Measurements from ENCODE around the gene RLN3.

Gene RLN3, protein sequence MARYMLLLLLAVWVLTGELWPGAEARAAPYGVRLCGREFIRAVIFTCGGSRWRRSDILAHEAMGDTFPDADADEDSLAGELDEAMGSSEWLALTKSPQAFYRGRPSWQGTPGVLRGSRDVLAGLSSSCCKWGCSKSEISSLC

DNA sequence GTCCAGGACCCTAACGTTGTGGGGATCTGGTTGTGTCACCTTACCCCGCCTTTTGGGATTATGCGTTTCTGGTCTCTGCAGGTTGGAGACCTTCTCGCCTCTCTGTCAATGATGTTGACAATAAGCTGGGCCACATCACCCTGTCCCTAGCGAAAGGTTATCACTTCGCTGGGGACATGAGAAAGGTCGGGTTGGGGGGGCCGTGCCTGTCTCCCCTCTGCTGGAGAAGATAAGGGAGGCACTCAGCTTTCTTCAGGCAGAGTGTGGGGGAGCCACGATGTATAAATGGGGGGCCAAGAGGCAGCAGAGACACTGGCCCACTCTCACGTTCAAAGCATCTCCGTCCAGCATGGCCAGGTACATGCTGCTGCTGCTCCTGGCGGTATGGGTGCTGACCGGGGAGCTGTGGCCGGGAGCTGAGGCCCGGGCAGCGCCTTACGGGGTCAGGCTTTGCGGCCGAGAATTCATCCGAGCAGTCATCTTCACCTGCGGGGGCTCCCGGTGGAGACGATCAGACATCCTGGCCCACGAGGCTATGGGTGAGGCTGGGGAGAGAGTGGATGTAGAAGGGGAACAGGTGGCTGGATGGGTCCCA is at the start of gene RLN3:
Gene RLN3, plus strand, starts transcription at position 293 of the 595 bp plus-strand sequence. Its CDS starts 57 bp downstream, at position 350.
- Histone ChIP-seq H3K9me3 (ENCODE audit: low read depth, low read length) (no peaks in the 10 kb centered on the region), H3K27ac (no peak within 1 kb of the TSS), H3K36me3 (ENCODE audit: insufficient read depth, low read length) (no peaks in the 10 kb centered on the region), H3K4me3 (no peak within 1 kb of the TSS), H3K9ac (ENCODE audit: insufficient read length) (no peak within 1 kb of the TSS)
- DNase-seq (ENCODE audit: low read depth, low spot score), result no peak
- TF ChIP-seq FOXP2 (optimal IDR thresholded peaks at IDR 0.05; ENCODE audit: control extremely low read depth, extremely low read length, insufficient read depth) (no peak), EZH2 (IDR thresholded peaks at IDR 0.05) (no peak), POLR2AphosphoS5 (IDR thresholded peaks at IDR 0.05; ENCODE audit: borderline replicate concordance, low read depth, low read length) (no peak)

DNA sequence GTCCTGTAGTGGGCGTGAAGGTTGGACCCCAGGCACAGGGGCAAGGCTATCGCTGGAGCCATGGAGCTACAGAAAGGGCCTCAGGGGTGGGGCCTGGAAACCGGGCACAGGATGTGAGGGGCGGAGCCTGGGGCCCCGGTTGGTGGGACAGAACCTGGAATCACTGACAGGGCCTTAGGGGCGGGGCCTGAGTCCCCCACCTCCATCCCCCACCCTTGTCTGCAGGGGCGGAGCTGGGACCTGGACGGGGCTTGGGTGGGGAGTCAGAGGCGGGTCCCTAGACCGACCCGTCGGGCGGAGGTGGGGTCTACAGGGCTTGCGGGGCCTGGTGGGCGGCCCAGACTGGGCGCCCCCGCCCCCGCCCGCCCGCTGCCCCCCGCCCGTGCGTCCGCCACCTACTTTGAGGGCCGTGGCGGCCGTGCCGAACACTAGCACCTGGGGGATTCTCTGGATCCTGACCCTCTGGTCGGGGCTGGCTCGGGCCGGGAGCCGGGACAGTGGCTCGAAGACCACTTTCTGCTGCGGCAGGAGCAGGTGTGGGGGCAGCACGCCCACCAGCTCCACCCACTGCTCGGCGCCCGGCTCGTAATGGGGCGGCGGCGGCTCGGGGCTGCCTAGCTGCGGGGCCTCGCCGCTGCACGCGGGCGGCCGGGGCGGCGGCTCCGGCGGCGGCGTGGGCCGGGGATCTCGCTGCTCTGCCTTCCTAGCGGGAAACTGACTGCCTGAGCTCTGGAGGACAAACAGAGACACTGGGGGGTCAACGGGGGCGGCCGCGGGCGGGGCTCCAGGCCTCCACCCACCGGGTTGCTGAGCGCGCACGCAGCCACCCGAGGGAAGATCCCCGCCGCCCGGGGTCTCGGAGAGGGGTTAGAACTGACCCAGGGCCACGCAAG is 49.4 kb upstream of the RLN3 start:
- no peak for TF ChIP-seq FOXP2 (optimal IDR thresholded peaks at IDR 0.05; ENCODE audit: control extremely low read depth, extremely low read length, insufficient read depth)
- TF ChIP-seq EZH2 (IDR thresholded peaks at IDR 0.05), result no peak
- TF ChIP-seq POLR2AphosphoS5 (IDR thresholded peaks at IDR 0.05; ENCODE audit: borderline replicate concordance, low read depth, low read length), result no peak
- H3K36me3 ChIP-seq (ENCODE audit: insufficient read depth, low read length), result no peaks in the 10 kb centered on the region
- H3K9ac ChIP-seq (ENCODE audit: insufficient read length), result peak overlapping the region; percentile 66
- no peaks in the 10 kb centered on the region for H3K9me3 ChIP-seq (ENCODE audit: low read depth, low read length)
- H3K4me3 ChIP-seq, result peak overlapping the region; percentile 69
- DNase-seq (ENCODE audit: low read depth, low spot score), result no peak
- peak overlapping the region; percentile 81 for H3K27ac ChIP-seq

DNA sequence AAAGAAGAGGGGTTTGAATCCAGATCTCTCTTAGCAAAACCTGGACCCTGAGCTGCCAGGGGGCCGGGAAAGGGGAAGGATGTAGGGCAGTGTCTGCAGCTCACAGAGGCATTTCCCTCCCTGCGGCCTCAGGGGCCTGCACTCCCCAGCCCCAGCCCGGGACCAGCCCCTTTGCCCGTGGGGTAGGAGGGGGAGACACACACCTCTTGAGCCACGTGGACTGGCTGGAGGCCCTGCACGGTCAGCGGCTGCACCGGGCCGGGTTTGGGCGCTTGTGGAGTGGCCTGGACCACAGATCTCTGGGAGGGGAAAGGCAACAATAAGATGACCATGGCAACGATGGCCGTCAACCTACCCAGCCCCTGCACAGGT is 48.7 kb upstream of the RLN3 start:
- H3K36me3 ChIP-seq (ENCODE audit: insufficient read depth, low read length), result no peaks in the 10 kb centered on the region
- H3K4me3 ChIP-seq, result peak overlapping the region; percentile 69
- peak overlapping the region; percentile 66 for H3K9ac ChIP-seq (ENCODE audit: insufficient read length)
- TF ChIP-seq FOXP2 (optimal IDR thresholded peaks at IDR 0.05; ENCODE audit: control extremely low read depth, extremely low read length, insufficient read depth), result no peak
- no peak for TF ChIP-seq EZH2 (IDR thresholded peaks at IDR 0.05)
- no peak for TF ChIP-seq POLR2AphosphoS5 (IDR thresholded peaks at IDR 0.05; ENCODE audit: borderline replicate concordance, low read depth, low read length)
- no peaks in the 10 kb centered on the region for H3K9me3 ChIP-seq (ENCODE audit: low read depth, low read length)
- no peak overlapping the region; the same call in 1 of the 2 replicates for H3K27ac ChIP-seq
- no peak for DNase-seq (ENCODE audit: low read depth, low spot score)

DNA sequence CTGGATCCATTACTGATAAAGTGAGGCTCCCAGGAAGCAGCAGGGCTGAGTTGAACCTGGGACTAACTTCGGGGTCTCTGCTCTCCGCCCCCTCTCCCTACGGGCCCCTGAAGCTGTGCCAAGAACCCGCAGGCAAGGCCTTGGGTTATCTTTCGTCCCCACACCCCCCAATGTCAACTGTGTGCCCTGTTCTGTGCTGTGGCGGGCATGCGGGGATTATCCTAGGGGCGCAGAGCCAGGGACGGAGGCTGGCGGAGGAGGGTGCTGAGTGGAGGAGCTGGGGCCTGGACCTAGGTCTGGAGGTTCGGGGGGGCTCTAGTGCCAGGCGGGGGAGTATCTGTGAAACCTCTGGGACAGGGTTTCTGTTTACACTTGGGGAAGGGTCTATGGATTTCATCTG is 48.3 kb upstream of the RLN3 start:
- TF ChIP-seq EZH2 (IDR thresholded peaks at IDR 0.05), result no peak
- TF ChIP-seq FOXP2 (optimal IDR thresholded peaks at IDR 0.05; ENCODE audit: control extremely low read depth, extremely low read length, insufficient read depth), result no peak
- no peak overlapping the region for H3K27ac ChIP-seq
- peak overlapping the region; percentile 69; the same call in 1 of the 2 replicates for H3K4me3 ChIP-seq
- DNase-seq (ENCODE audit: low read depth, low spot score), result no peak
- no peaks in the 10 kb centered on the region for H3K36me3 ChIP-seq (ENCODE audit: insufficient read depth, low read length)
- H3K9me3 ChIP-seq (ENCODE audit: low read depth, low read length), result no peaks in the 10 kb centered on the region
- H3K9ac ChIP-seq (ENCODE audit: insufficient read length), result no peak overlapping the region

DNA sequence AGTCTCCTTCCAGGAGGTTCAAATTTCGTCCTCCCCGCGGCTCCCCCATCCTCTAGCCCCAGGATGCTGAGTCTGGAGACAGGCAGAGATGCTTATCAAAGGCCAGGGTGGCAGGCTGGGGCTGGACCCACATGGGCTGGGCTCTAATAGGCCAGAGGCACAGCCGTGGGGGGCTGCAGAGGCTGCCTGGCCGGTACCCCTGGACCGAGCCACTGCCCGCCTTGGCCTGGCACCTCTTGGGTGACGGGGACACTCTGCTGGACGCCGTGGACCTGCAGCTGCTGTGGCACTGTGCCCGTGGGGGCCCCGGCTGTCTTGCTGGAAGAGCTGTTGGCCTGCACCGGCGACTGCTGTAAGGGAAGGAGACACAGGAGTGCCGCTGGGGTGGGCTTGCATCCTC is 47.6 kb upstream of the RLN3 start:
- H3K4me3 ChIP-seq, result no peak overlapping the region
- H3K36me3 ChIP-seq (ENCODE audit: insufficient read depth, low read length), result no peaks in the 10 kb centered on the region
- H3K9me3 ChIP-seq (ENCODE audit: low read depth, low read length), result no peaks in the 10 kb centered on the region
- no peak overlapping the region for H3K27ac ChIP-seq
- DNase-seq (ENCODE audit: low read depth, low spot score), result no peak
- TF ChIP-seq POLR2AphosphoS5 (IDR thresholded peaks at IDR 0.05; ENCODE audit: borderline replicate concordance, low read depth, low read length) (no peak), FOXP2 (optimal IDR thresholded peaks at IDR 0.05; ENCODE audit: control extremely low read depth, extremely low read length, insufficient read depth) (no peak), EZH2 (IDR thresholded peaks at IDR 0.05) (no peak)
- no peak overlapping the region for H3K9ac ChIP-seq (ENCODE audit: insufficient read length)

DNA sequence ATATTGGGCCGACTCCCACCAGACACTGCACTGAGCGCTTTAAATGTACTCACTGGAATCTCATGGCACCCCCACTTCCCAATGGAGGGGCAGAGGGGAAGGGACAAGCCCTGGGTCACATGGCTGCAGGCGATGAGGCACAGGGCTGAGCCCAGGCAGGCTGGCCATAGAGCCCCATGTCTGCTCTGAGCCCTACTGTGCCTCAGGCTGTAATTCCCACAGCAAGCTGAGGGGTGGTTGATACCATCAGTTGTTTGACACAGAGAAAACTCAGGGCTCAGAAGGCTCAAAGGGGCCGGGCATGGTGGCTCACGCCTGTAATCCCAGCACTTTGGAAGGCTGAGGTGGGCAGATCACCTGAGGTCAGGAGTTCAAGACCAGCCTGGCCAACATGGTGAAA is 46.9 kb upstream of the RLN3 start:
- Histone ChIP-seq H3K4me3 (no peak overlapping the region), H3K9me3 (ENCODE audit: low read depth, low read length) (no peaks in the 10 kb centered on the region), H3K9ac (ENCODE audit: insufficient read length) (no peak overlapping the region), H3K27ac (no peak overlapping the region), H3K36me3 (ENCODE audit: insufficient read depth, low read length) (no peaks in the 10 kb centered on the region)
- DNase-seq (ENCODE audit: low read depth, low spot score), result no peak
- TF ChIP-seq EZH2 (IDR thresholded peaks at IDR 0.05) (no peak), POLR2AphosphoS5 (IDR thresholded peaks at IDR 0.05; ENCODE audit: borderline replicate concordance, low read depth, low read length) (no peak), FOXP2 (optimal IDR thresholded peaks at IDR 0.05; ENCODE audit: control extremely low read depth, extremely low read length, insufficient read depth) (no peak)

DNA sequence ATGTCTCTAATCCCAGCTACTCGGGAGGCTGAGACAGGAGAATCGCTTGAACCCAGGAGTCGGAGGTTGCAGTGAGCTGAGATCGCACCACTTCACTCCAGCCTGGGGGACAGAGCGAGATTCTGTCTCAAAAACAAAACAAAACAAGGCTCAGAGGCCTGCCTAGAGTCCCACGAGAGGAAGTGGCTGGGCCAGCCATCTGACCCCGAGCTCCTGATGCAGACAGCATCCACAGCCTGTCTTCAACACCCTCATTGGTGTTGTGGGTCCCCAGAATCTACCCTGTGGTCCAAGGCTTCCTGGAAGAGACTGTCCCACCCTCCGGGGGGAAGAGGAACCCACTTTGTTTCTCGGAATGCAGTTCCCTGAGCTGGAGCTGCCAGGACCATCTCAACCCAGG is 46.5 kb upstream of the RLN3 start:
- DNase-seq (ENCODE audit: low read depth, low spot score), result no peak
- Histone ChIP-seq H3K36me3 (ENCODE audit: insufficient read depth, low read length) (no peaks in the 10 kb centered on the region), H3K9ac (ENCODE audit: insufficient read length) (no peak overlapping the region), H3K9me3 (ENCODE audit: low read depth, low read length) (no peaks in the 10 kb centered on the region), H3K27ac (no peak overlapping the region), H3K4me3 (no peak overlapping the region)
- TF ChIP-seq POLR2AphosphoS5 (IDR thresholded peaks at IDR 0.05; ENCODE audit: borderline replicate concordance, low read depth, low read length) (no peak), EZH2 (IDR thresholded peaks at IDR 0.05) (no peak), FOXP2 (optimal IDR thresholded peaks at IDR 0.05; ENCODE audit: control extremely low read depth, extremely low read length, insufficient read depth) (no peak)

DNA sequence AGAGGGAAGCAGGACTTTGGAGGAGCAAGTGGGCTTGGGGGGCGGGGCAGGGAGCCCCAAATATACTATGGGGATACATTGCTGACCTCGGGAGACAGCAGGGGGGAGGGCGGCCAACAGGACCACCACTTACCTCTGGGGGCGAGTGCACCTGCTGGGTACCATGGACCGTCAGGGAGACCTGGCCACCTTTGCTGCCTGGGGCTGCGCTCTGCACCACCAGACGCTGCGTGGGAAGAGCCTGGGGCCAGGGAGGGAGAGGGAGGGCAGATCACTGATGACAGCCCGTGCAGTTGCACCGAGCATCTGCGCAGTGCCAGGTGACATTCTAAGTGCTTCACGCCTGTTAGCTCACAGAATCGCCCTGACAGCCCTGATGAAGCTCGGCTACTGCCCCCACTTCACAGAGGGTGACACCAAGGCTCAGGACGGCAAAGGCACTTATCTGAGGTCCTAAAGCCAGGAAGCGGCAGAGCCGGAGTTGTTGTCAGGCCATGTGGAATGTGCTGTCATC is 45.9 kb upstream of the RLN3 start:
- DNase-seq (ENCODE audit: low read depth, low spot score), result no peak
- Histone ChIP-seq H3K27ac (no peak overlapping the region), H3K9ac (ENCODE audit: insufficient read length) (no peak overlapping the region), H3K9me3 (ENCODE audit: low read depth, low read length) (no peaks in the 10 kb centered on the region), H3K36me3 (ENCODE audit: insufficient read depth, low read length) (no peaks in the 10 kb centered on the region), H3K4me3 (no peak overlapping the region)
- TF ChIP-seq FOXP2 (optimal IDR thresholded peaks at IDR 0.05; ENCODE audit: control extremely low read depth, extremely low read length, insufficient read depth) (no peak), POLR2AphosphoS5 (IDR thresholded peaks at IDR 0.05; ENCODE audit: borderline replicate concordance, low read depth, low read length) (no peak), EZH2 (IDR thresholded peaks at IDR 0.05) (no peak)
